ENCODE results near the gene KRTAP5-7.
"Not testable (repeated sequence)": the region's sequence is repeated elsewhere in the genome, so short reads cannot be mapped to it uniquely, and the experiment has no call there.

Gene KRTAP5-7

GRCh38 chr11:71526796-71527575 lies at the start of gene KRTAP5-7:
Gene KRTAP5-7, plus strand, starts transcription at chr11:71527267. Its CDS starts 34 bp downstream, at chr11:71527301.
- not testable (repeated sequence) for DNase-seq

- DNase-seq = no peak
These were observed 49.2 kb upstream of the KRTAP5-7 start for GRCh38 chr11:71477641-71478527.

GRCh38 chr11:71478528-71478840 lies 48.6 kb upstream of the KRTAP5-7 start:
- no peak for DNase-seq

GRCh38 chr11:71481101-71481960 lies 45.7 kb upstream of the KRTAP5-7 start:
- no peak for DNase-seq

- DNase-seq = no peak
These were observed 44.9 kb upstream of the KRTAP5-7 start for GRCh38 chr11:71482216-71482615.

GRCh38 chr11:71482746-71483364 lies 44.2 kb upstream of the KRTAP5-7 start:
- DNase-seq = no peak

- no peak for DNase-seq
These were observed 43.4 kb upstream of the KRTAP5-7 start for GRCh38 chr11:71483692-71484091.

GRCh38 chr11:71484248-71485062 lies 42.6 kb upstream of the KRTAP5-7 start:
- no peak for DNase-seq

- no peak for DNase-seq
These were observed 42.0 kb upstream of the KRTAP5-7 start for GRCh38 chr11:71485063-71485399.

- DNase-seq = no peak
These were observed 41.6 kb upstream of the KRTAP5-7 start for GRCh38 chr11:71485466-71485865.

GRCh38 chr11:71486320-71486719 lies 40.7 kb upstream of the KRTAP5-7 start:
- no peak for DNase-seq

- DNase-seq = no peak
These were observed 38.3 kb upstream of the KRTAP5-7 start for GRCh38 chr11:71488681-71489270.

GRCh38 chr11:71489311-71490043 lies 37.6 kb upstream of the KRTAP5-7 start:
- peak; percentile 77 for DNase-seq

- DNase-seq = no peak
These were observed 36.9 kb upstream of the KRTAP5-7 start for GRCh38 chr11:71490044-71490730.

- no peak for DNase-seq
These were observed 36.2 kb upstream of the KRTAP5-7 start for GRCh38 chr11:71490731-71491390.

GRCh38 chr11:71491531-71491930 lies 35.5 kb upstream of the KRTAP5-7 start:
- DNase-seq = no peak

- DNase-seq = no peak
These were observed 35.1 kb upstream of the KRTAP5-7 start for GRCh38 chr11:71491940-71492339.

GRCh38 chr11:71495286-71496230 lies 31.5 kb upstream of the KRTAP5-7 start:
- DNase-seq = no peak
